Measurements from ENCODE around the gene TTC21B.

Gene TTC21B

DNA sequence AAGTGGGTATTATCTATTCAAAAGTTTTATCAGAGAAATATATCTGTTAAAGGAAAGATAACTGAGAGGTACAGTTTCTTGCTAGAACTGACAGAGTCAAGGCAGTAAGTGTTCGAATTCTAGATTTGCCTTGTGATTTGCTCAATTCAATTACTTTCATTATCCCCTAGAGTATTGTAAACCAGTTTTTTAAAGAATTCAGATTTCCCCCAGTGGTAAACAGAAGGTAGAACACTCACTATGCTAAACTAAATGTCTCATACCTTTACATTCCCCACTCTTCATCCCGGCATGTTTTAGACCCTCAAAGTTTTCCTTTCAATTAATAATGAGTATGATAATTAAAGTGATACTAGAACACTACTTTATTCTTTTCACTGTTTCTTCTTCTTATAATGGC lies 28.6 kb downstream of the TTC21B start:
- DNase-seq (ENCODE audit: low spot score), result no peak

DNA sequence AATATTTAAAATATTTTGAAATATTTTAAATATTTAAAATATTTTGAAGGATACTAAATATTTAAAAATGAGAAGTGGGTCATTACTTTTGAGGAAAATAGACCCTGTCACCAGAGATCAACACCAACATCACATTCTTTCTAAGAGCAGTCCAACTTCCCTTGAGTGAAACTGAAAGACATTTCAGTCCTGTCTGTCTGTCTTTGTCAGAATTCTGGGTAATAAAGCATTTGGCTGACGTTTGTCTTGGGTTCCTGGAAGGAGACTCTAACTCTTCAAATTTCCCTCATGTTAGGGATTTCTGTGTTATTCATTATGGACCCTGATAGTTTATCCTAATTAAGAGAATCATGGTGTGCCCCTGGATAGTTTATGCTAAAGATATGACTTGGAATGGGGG lies 32.8 kb downstream of the TTC21B start:
- DNase-seq (ENCODE audit: low spot score), result no peak

DNA sequence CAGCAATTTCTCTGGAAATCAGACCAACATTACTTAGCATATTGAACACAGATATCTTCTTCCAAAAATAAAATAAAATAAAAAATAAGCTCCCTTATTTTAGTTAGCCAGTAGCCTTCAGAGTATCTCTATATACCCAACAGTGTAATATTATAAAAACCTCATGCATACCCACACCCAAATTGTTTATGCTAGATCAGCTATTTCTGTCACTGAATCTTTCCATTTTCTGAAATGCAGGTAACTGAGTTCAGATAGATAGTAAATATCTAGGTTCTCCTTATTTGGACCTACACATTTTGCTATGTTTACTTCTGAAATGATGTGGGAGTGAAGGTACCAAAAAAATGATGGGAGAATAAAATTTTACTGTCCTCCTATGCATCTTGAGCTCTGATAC lies 39.9 kb downstream of the TTC21B start:
- DNase-seq (ENCODE audit: low spot score), result no peak

DNA sequence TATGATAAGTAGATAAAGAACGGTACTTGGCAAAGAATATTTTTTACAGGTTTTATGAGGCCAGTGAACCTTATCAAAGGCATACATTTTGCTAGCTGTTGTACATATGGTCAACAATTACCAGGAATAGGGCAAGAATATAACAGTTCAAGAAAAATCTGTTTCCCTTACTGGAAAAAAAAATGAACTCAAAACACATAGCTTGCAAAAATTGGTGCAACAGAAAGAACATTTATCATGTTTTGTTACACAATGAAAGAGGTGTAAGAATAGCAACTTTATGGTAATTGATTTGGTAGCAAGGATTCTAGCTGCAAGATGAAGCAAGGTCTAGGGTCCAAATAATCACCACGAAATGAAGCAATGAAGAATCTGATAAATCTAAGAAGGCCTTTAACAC lies 41.6 kb downstream of the TTC21B start:
- no peak for DNase-seq (ENCODE audit: low spot score)

GRCh38 chr2:165911231-165911630 lies 42.3 kb downstream of the TTC21B start:
- DNase-seq (ENCODE audit: low spot score), result no peak

- DNase-seq (ENCODE audit: low spot score), result no peak
These were observed 44.1 kb downstream of the TTC21B start for GRCh38 chr2:165909466-165909865.

- DNase-seq (ENCODE audit: low spot score), result no peak
These were observed 47.7 kb downstream of the TTC21B start for GRCh38 chr2:165905854-165906253.

GRCh38 chr2:165905269-165905668 lies 48.3 kb downstream of the TTC21B start:
- no peak for DNase-seq (ENCODE audit: low spot score)

GRCh38 chr2:165904432-165904831 lies 49.1 kb downstream of the TTC21B start:
- no peak for DNase-seq (ENCODE audit: low spot score)

DNA sequence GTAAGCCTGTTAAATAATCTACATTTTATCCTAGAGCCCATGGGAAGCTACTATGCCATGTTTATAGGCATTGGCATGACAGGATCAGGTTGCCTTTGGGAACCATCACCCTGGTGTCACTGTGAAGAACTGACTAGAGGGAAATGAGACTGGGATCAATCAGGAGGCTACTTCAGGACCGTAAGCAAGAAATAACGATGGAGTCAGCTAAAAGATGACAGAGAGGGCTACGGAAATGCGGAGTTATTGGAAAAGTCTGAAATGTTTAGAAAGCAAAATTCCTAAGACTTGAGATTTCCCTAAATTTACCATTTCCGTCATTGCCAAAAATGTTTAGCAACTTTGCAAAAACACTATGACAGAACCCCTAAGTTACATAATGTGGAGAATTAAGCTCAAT lies 50.2 kb downstream of the TTC21B start:
- no peak for DNase-seq (ENCODE audit: low spot score)

GRCh38 chr2:165902934-165903333 lies 50.6 kb downstream of the TTC21B start:
- DNase-seq (ENCODE audit: low spot score), result peak; percentile 22

DNA sequence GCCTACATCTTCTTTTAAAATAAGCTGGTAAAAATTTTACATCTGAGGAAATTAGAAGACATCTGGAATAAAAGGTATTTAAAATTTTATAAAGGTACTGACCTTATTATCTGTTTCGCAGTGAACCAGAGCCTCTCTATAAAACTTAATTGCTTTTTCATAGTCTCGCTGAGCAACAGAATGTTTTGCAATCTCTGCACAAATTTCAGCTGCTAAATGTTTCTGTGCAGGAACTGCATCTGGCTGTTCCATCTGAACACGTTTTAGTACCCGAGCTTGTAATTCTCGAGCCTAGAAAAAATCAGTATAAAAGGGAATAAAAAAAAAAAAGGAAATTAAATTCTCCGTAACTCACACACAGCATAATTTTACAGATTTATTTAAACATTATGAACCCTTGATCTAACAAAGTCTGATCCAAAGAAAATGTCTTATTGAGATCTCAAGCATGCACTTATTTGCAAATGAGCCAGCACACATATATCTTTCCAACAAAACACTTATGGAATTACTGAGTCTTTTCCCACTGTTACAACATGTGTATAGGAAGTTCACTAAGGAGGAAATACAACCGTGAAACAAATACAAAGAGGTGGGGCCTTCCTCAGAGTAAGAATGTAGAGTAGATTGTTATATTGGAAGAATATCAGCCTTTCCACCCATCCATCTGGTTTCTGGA lies 51.8 kb downstream of the TTC21B start:
- DNase-seq (ENCODE audit: low spot score), result no peak

GRCh38 chr2:165899311-165899710 lies 54.3 kb downstream of the TTC21B start:
- DNase-seq (ENCODE audit: low spot score), result no peak

DNA sequence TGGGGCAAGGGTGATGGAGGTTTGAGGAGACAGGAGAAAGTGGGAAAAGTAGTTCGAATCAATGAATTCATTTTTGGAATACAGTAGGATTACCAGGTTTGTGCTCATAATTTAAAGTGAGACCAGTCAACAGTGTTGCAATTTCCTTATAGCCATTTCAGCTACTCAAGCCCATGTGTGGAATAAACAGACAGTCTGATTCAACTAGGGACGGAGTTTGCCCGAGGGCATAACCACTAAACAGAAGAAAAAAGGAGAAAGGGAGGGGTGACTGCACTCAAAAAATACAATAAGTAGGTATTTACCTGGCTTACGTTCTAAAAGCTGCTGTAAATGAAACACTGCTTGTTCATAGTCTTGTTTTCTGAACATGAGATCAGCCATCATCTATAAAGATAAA lies 55.2 kb downstream of the TTC21B start:
- no peak for DNase-seq (ENCODE audit: low spot score)

DNA sequence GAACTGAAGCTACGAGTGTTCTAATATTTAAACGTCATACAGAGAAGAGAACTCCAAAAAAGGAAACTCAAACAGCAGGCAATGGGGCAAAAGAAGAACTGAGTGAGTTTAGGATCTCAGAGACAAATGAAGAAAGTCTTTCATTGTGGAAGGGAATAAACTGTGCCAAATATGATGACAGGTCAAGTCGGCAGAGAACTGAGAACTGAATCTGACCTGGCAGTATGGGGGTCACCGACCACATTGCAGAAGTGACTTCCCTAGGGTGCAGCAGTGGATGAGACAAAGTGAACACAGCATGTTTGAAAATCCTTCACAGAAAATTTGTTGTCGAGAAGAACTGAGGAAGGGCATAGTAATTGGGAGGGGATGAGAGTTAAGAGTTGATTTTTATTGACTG lies 55.9 kb downstream of the TTC21B start:
- DNase-seq (ENCODE audit: low spot score), result no peak

GRCh38 chr2:165897074-165897473 lies 56.5 kb downstream of the TTC21B start:
- no peak for DNase-seq (ENCODE audit: low spot score)

DNA sequence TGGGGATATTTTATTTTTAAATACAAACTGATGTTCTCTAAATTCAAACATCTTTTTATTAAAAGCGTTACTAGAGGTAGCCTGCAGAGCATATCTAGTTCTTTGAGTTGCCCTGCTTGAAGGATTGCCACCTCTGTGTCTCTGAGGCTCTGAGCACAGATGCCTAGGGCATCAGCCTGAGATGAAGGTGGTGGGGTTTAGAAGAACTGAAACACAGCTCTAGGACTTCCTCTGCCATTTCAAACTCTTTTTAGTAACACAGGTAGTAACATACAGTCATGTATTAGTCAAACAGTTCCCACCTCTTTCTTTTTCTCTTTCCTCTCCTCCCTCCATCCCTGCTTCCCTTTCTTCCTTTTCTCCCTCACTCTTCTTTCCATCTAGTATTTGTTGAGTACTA lies 57.6 kb downstream of the TTC21B start:
- no peak for DNase-seq (ENCODE audit: low spot score)

GRCh38 chr2:165893556-165893955 lies 60.0 kb downstream of the TTC21B start:
- DNase-seq (ENCODE audit: low spot score), result no peak

- no peak for DNase-seq (ENCODE audit: low spot score)
These were observed 61.0 kb downstream of the TTC21B start for GRCh38 chr2:165892526-165892925.

DNA sequence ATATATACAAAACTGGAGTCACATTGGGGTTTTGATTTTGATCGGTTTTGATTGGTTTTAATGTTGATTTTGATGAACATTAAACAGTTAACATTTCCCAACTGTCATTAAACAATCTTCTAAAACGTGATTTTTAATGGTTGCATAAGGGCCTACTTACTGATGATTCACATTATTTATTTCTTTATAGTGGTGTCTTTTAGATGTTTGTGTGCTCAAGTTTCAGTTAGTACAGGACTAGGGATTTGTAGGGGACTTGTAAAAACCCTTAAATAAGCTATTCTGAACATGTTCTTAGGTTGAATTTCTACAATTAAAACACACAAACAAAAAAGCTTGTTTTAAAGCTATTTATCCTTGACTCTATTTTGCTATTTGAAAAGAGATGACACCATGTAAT lies 61.6 kb downstream of the TTC21B start:
- no peak for DNase-seq (ENCODE audit: low spot score)

- DNase-seq (ENCODE audit: low spot score), result no peak
These were observed 62.2 kb downstream of the TTC21B start for GRCh38 chr2:165891345-165891744.

DNA sequence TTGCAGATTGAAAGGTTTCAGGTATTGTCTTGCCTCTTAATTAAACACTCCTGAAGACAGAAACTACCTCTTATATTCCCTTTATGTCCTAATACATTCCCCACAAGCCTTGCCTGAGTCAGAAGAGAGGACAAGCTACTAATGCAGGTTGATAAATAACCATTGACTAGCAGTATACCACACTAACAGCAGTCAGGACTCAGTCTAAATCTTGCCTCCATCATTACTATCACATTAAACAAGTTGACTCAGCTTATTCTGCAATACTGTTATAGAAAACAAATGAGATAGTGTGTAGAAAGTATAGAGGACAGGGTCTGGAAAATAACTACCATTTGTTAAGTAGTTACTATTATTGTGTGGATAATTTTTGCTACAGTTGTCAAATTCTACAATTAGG lies 63.8 kb downstream of the TTC21B start:
- DNase-seq (ENCODE audit: low spot score), result no peak

- DNase-seq (ENCODE audit: low spot score), result no peak
These were observed 64.4 kb downstream of the TTC21B start for GRCh38 chr2:165889158-165889557.

GRCh38 chr2:165888171-165888570 lies 65.4 kb downstream of the TTC21B start:
- DNase-seq (ENCODE audit: low spot score), result no peak

Measured in AG08396 (cell line).